Lung (tissue), 12 donors: ENCODE results near the gene ARHGAP22. TPM values are rescaled to one million over a fixed set of nuclear protein-coding genes. Genes with fewer than 3 reads are reported as not detected.
A peak's percentile ranks its signal among the peaks of the same experiment; 100 is the strongest.

Source experiments
- ATAC-seq: fragments of 200-7000 bp; cut with Tn5 transposase; one replicate; pipeline ENCODE4 v1.9.1; 2020; ENCODE audit warnings: moderate number of reproducible peaks; ENCODE audit not compliant: insufficient read depth, low FRiP score
- DNase-seq, 3 donors: peaks; one replicate each; pipeline ENCODE4 v3.0.0-alpha.2; 2013 to 2017
- H3K27ac ChIP-seq, 2 donors: one replicate each; pipeline ENCODE4 v1.5.1; 2013; ENCODE audit warnings: mild to moderate bottlenecking in 2 of 2, moderate library complexity in 2 of 2, control low read depth in 1 of 2, inconsistent platforms in 1 of 2, low read depth in 1 of 2, low read length in 1 of 2
- H3K27me3 ChIP-seq, 3 donors: one replicate each; pipeline ENCODE4 v1.5.1; 2013; ENCODE audit warnings: low read length in 2 of 3; ENCODE audit not compliant: control insufficient read depth in 3 of 3, insufficient read depth in 3 of 3
- H3K36me3 ChIP-seq, 4 donors: one replicate each; pipeline ENCODE4 v1.5.1; 2013; ENCODE audit warnings: low read length in 4 of 4, mild to moderate bottlenecking in 1 of 4, moderate library complexity in 1 of 4; ENCODE audit not compliant: control insufficient read depth in 4 of 4, insufficient read depth in 4 of 4
- H3K4me1 ChIP-seq, 5 donors: one replicate each; pipeline ENCODE4 v1.5.1; 2013; ENCODE audit warnings: low read length in 5 of 5, mild to moderate bottlenecking in 2 of 5, moderate library complexity in 1 of 5; ENCODE audit not compliant: control insufficient read depth in 5 of 5, insufficient read depth in 5 of 5
- H3K4me3 ChIP-seq: one replicate; pipeline ENCODE4 v1.5.1; 2013; ENCODE audit warnings: mild to moderate bottlenecking, control low read depth, moderate library complexity
- H3K9ac ChIP-seq, 2 donors: one replicate each; pipeline ENCODE4 v1.5.1; 2013; ENCODE audit warnings: low read length in 2 of 2, control low read depth in 1 of 2; ENCODE audit not compliant: insufficient read depth in 1 of 2
- H3K9me3 ChIP-seq, 4 donors: one replicate each; pipeline ENCODE4 v1.5.1; 2013; ENCODE audit warnings: low read length in 3 of 4, mild to moderate bottlenecking in 1 of 4, moderate library complexity in 1 of 4; ENCODE audit not compliant: control insufficient read depth in 4 of 4, insufficient read depth in 3 of 4
- WGBS, 2 donors: extraction: QIAGEN DNeasy Blood & Tissue Kit; methylation state at CpG; one replicate each; pipeline ENCODE4 v1.1.7; 2013; 5-methylcytosine and 5-hydroxymethylcytosine counted together
- polyA plus RNA-seq, 2 donors: library from polyadenylated mRNA; stranded (reverse); fragments of 200-250 nt; gene quantifications; one replicate each; pipeline ENCODE4 v1.2.1, GENCODE V29; 2013
- total RNA-seq, 2 donors: library from RNA; depleted of rRNA in 1 of 2; stranded (reverse); fragments of >200 nt in 1 of 2; gene quantifications; one replicate each; pipeline ENCODE4 v1.2.1, GENCODE V29; 2014 to 2021
- TF ChIP-seq, protein P1 (sequence below): IDR thresholded peaks from 2 replicates; pipeline ENCODE4 v1.5.1; 2012; ENCODE audit warnings: mild to moderate bottlenecking; ENCODE audit errors: control extremely low read depth, extremely low read depth
- donor health status: control.
- donor health status: control.
- donor health status: Bipolar disorder and iron deficiency.
- donor health status: healthy.
- donor health status: DM: yes; HTN: yes; CAD: no.

ARHGAP22 gene
- total and polyA plus RNA-seq, 4 donors: 3.2 to 6.9 (median 4.1) TPM

- ATAC-seq: no peak
- H3K9ac ChIP-seq: no peak overlapping the region
Measured at GRCh38 chr10:48466611-48467240, 138.1 kb downstream of the ARHGAP22 start.

GRCh38 chr10:48465860-48466521 is 138.9 kb downstream of the ARHGAP22 start:
- 48 to 81% methylated on average over 42 of the region's 42 CpGs for WGBS, 2 donors
- H3K27me3 ChIP-seq: no peaks in the 10 kb centered on the region
- no peak overlapping the region for H3K4me3 ChIP-seq
- TF ChIP-seq, protein P1, sequence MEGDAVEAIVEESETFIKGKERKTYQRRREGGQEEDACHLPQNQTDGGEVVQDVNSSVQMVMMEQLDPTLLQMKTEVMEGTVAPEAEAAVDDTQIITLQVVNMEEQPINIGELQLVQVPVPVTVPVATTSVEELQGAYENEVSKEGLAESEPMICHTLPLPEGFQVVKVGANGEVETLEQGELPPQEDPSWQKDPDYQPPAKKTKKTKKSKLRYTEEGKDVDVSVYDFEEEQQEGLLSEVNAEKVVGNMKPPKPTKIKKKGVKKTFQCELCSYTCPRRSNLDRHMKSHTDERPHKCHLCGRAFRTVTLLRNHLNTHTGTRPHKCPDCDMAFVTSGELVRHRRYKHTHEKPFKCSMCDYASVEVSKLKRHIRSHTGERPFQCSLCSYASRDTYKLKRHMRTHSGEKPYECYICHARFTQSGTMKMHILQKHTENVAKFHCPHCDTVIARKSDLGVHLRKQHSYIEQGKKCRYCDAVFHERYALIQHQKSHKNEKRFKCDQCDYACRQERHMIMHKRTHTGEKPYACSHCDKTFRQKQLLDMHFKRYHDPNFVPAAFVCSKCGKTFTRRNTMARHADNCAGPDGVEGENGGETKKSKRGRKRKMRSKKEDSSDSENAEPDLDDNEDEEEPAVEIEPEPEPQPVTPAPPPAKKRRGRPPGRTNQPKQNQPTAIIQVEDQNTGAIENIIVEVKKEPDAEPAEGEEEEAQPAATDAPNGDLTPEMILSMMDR: no peak
- DNase-seq (peak in 1 of 3 donors; percentile 15), ATAC-seq (no peak)
- H3K36me3 ChIP-seq: no peaks in the 10 kb centered on the region
- H3K9ac ChIP-seq: no peak overlapping the region
- peaks cover 0 to 38% (median 0%) of the 10 kb centered on the region in 5 donors for H3K4me1 ChIP-seq
- no peak overlapping the region for H3K27ac ChIP-seq
- peaks cover 0 to 2% (median 0%) of the 10 kb centered on the region in 4 donors for H3K9me3 ChIP-seq

More at GRCh38 chr10:48466611-48467240, 138.1 kb downstream of the ARHGAP22 start:
- peaks cover 0 to 2% (median 0%) of the 10 kb centered on the region in 4 donors for H3K9me3 ChIP-seq
- no peak for DNase-seq
- H3K4me3 ChIP-seq: no peak overlapping the region
- H3K4me1 ChIP-seq: peaks cover 0 to 38% (median 0%) of the 10 kb centered on the region in 5 donors
- no peaks in the 10 kb centered on the region for H3K36me3 ChIP-seq
- 54 to 81% methylated on average over 19 to 43 of the region's 43 CpGs for WGBS, 2 donors
- no peak overlapping the region for H3K27ac ChIP-seq
- no peaks in the 10 kb centered on the region for H3K27me3 ChIP-seq
- TF ChIP-seq, protein P1: no peak

- peaks cover 0 to 2% (median 0%) of the 10 kb centered on the region in 4 donors for H3K9me3 ChIP-seq
- no peaks in the 10 kb centered on the region for H3K36me3 ChIP-seq
- TF ChIP-seq, protein P1: no peak
- H3K4me3 ChIP-seq: no peak overlapping the region
- no peak overlapping the region for H3K27ac ChIP-seq
- peaks cover 0 to 31% (median 0%) of the 10 kb centered on the region in 5 donors for H3K4me1 ChIP-seq
- no peak overlapping the region for H3K9ac ChIP-seq
- 56 to 66% methylated on average over 26 to 27 of the region's 27 CpGs for WGBS, 2 donors
- DNase-seq (peak; percentile 23 to 52 (median 31)), ATAC-seq (no peak)
- no peaks in the 10 kb centered on the region for H3K27me3 ChIP-seq
Measured at GRCh38 chr10:48464871-48465736, 139.8 kb downstream of the ARHGAP22 start.
